B cell (primary cell): Measurements from ENCODE around the gene MSLN. TPM values are rescaled to one million over a fixed set of nuclear protein-coding genes. Genes with fewer than 3 reads are reported as not detected.

Source experiments
- ATAC-seq: fragments of 200-7000 bp; cut with Tn5 transposase; one replicate; pipeline ENCODE4 v1.10.0; 2021; ENCODE audit warnings: low read depth, mild to moderate bottlenecking, moderate number of reproducible peaks, moderate library complexity
- CTCF ChIA-PET: fragments of 350-600 bp; sonication (Branson Sonifier 250); formaldehyde crosslinking; loops from one replicate; lab custom pipeline; 2021; ENCODE audit warnings: antibody characterized with exemption, inconsistent platforms; lab: Charles Lee
- POLR2A ChIA-PET: fragments of 350-600 bp; sonication (Branson Sonifier 250); formaldehyde crosslinking; loops from one replicate; lab custom pipeline; 2021; ENCODE audit warnings: antibody characterized with exemption; lab: Charles Lee
- DNase-seq: peaks from one replicate; pipeline ENCODE4 v3.0.0; 2013
- H2AFZ ChIP-seq: 2 replicates; pipeline ENCODE4 v1.6.1; 2012; ENCODE audit warnings: mild to moderate bottlenecking, low read depth, low read length; ENCODE audit not compliant: insufficient read depth, poor library complexity, severe bottlenecking
- H3K27ac ChIP-seq, 2 donors: 1 replicate in 1 of 2; 2 replicates in 1 of 2; pipeline ENCODE4 v1.5.1; 2012 to 2013; ENCODE audit warnings: low read length in 2 of 2, mild to moderate bottlenecking in 2 of 2, moderate library complexity in 1 of 2
- H3K27me3 ChIP-seq, 4 experiments: fragments of 200-600 bp in 1 of 4; sonication (generic) in 1 of 4; replicated peaks in 1 of 4; 1 replicate in 2 of 4; 2 replicates in 2 of 4; pipeline versions ENCODE4 v1.6.1 to v1.7.0; 2013 to 2016; ENCODE audit warnings: low read length in 3 of 4, mild to moderate bottlenecking in 2 of 4, mixed read lengths in 1 of 4, moderate library complexity in 1 of 4; ENCODE audit not compliant: insufficient read depth in 4 of 4, control insufficient read depth in 3 of 4; ENCODE audit errors: control extremely low read depth in 1 of 4
- H3K36me3 ChIP-seq, 2 experiments: replicated peaks in 1 of 2; 1 replicate in 1 of 2; 2 replicates in 1 of 2; pipeline versions ENCODE4 v1.6.1 to v1.7.1; 2013; ENCODE audit warnings: low read length in 1 of 2; ENCODE audit not compliant: insufficient read depth in 2 of 2, control insufficient read depth in 1 of 2; ENCODE audit errors: control extremely low read depth in 1 of 2, extremely low read depth in 1 of 2
- H3K4me1 ChIP-seq, 2 donors: fragments of 200-600 bp in 1 of 2; sonication (generic) in 1 of 2; 1 replicate in 1 of 2; 2 replicates in 1 of 2; pipeline versions ENCODE4 v1.5.1 to v1.6.1; 2013 to 2017; ENCODE audit warnings: low read length in 2 of 2; ENCODE audit not compliant: control insufficient read depth in 2 of 2, insufficient read depth in 2 of 2
- H3K4me2 ChIP-seq: replicated peaks from 2 replicates; pipeline ENCODE3; 2012; ENCODE audit warnings: mild to moderate bottlenecking, low read depth, low read length; ENCODE audit not compliant: poor library complexity, severe bottlenecking
- H3K4me3 ChIP-seq, 5 experiments: fragments of 200-600 bp in 1 of 5; sonication (generic) in 1 of 5; 1 replicate in 3 of 5; 2 replicates in 2 of 5; pipeline versions ENCODE4 v1.5.1 to v1.7.0; 2011 to 2016; ENCODE audit warnings: low read length in 4 of 5, mild to moderate bottlenecking in 4 of 5, low read depth in 2 of 5, control low read depth in 1 of 5, moderate library complexity in 1 of 5; ENCODE audit not compliant: insufficient read depth in 1 of 5; ENCODE audit errors: control extremely low read depth in 1 of 5, extremely low read depth in 1 of 5
- H3K79me2 ChIP-seq: fragments of 200-600 bp; sonication (generic); one replicate; pipeline ENCODE4 v1.6.0; 2016; ENCODE audit warnings: low read length; ENCODE audit not compliant: control insufficient read depth, insufficient read depth
- H3K9ac ChIP-seq: fragments of 200-600 bp; sonication (generic); 2 replicates; pipeline ENCODE4 v1.6.1; 2017; ENCODE audit warnings: mild to moderate bottlenecking, low read length, moderate library complexity
- H3K9me3 ChIP-seq, 3 donors: one replicate each; pipeline versions ENCODE4 v1.6.1 to v1.7.1; 2013; ENCODE audit warnings: low read length in 2 of 3; ENCODE audit not compliant: control insufficient read depth in 2 of 3, insufficient read depth in 1 of 3; ENCODE audit errors: control extremely low read depth in 1 of 3
- H4K20me1 ChIP-seq: 2 replicates; pipeline ENCODE4 v1.6.0; 2012; ENCODE audit warnings: mild to moderate bottlenecking, low read length; ENCODE audit not compliant: insufficient read depth, control insufficient read depth, poor library complexity, severe bottlenecking
- H3K27ac Mint-ChIP-seq: one replicate; pipeline ENCODE4 v1.8.0; 2021; ENCODE audit warnings: mixed read lengths
- H3K27me3 Mint-ChIP-seq: one replicate; pipeline ENCODE4 v1.8.0; 2021; ENCODE audit warnings: mixed read lengths
- H3K4me1 Mint-ChIP-seq: one replicate; pipeline ENCODE4 v1.8.0; 2021; ENCODE audit warnings: mixed read lengths
- H3K4me3 Mint-ChIP-seq: one replicate; pipeline ENCODE4 v1.8.0; 2021; ENCODE audit warnings: mixed read lengths
- H3K9me3 Mint-ChIP-seq: one replicate; pipeline ENCODE4 v1.8.0; 2022; ENCODE audit warnings: mixed read lengths; ENCODE audit not compliant: insufficient read depth
- EZH2 ChIP-seq: IDR thresholded peaks from 2 replicates; pipeline ENCODE4 v1.6.1; 2012; ENCODE audit warnings: borderline replicate concordance, low read depth, mild to moderate bottlenecking, moderate library complexity, low read length; ENCODE audit not compliant: insufficient read depth, poor library complexity, severe bottlenecking
- WGBS: methylation state at CpG from one replicate; pipeline ENCODE4 v1.1.5; 2013; ENCODE audit warnings: missing lambda C conversion rate; ENCODE audit not compliant: insufficient coverage; 5-methylcytosine and 5-hydroxymethylcytosine counted together
- intact Hi-C: fragments of 100-400 bp; cut with micrococcal nuclease; formaldehyde crosslinking; loops from one replicate; pipeline ENCODE4 v1.10.0; 2022
- polyA plus RNA-seq: library from polyadenylated mRNA; depleted of rRNA; stranded (reverse); fragments of >200 nt; gene quantifications from 2 replicates; pipeline ENCODE4 v1.2.3, GENCODE V29; 2012
- total RNA-seq, 2 donors: library from RNA; stranded (reverse); fragments of 120-200 nt in 1 of 2; gene quantifications; 1 replicate in 1 of 2; 2 replicates in 1 of 2; pipeline versions ENCODE4 v1.2.3 to v1.2.4, GENCODE V29; 2013 to 2022
- TF ChIP-seq, protein P1 (sequence below): fragments of 200-600 bp; IDR thresholded peaks from one replicate; pipeline ENCODE4 v1.8.0; 2022; ENCODE audit warnings: antibody characterized with exemption, mild to moderate bottlenecking

Gene MSLN
- total and polyA plus RNA-seq, 2 donors (not counting 1 experiment from before 2014, with no cell fraction given) = not detected

DNA sequence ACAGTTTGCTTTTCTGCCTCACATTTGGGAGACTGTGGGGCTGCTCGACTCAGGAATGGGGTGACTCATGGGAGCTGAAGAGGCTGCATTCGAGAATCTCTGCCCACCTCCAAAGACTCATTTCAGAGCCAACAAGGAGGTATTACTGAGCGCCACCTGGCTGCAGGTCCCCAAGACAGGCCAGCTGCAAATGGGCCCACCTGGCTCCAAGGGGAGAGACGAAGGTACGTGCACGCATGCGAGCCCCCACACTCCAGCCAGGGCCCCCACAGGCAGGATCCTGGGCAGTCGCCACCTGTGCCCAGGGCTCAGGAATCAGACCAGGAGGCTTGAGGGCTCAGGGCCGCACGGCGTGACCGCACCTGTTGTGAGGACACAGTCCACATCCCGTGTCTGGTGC is 27.6 kb upstream of the MSLN start:
- Mint-ChIP-seq H3K4me1 (peaks cover 8% of the 10 kb centered on the region), H3K27ac (no peak overlapping the region), H3K27me3 (no peaks in the 10 kb centered on the region), H3K9me3 (no peaks in the 10 kb centered on the region), H3K4me3 (no peak overlapping the region)
- H3K79me2 ChIP-seq = no peaks in the 10 kb centered on the region
- TF ChIP-seq, protein P1, sequence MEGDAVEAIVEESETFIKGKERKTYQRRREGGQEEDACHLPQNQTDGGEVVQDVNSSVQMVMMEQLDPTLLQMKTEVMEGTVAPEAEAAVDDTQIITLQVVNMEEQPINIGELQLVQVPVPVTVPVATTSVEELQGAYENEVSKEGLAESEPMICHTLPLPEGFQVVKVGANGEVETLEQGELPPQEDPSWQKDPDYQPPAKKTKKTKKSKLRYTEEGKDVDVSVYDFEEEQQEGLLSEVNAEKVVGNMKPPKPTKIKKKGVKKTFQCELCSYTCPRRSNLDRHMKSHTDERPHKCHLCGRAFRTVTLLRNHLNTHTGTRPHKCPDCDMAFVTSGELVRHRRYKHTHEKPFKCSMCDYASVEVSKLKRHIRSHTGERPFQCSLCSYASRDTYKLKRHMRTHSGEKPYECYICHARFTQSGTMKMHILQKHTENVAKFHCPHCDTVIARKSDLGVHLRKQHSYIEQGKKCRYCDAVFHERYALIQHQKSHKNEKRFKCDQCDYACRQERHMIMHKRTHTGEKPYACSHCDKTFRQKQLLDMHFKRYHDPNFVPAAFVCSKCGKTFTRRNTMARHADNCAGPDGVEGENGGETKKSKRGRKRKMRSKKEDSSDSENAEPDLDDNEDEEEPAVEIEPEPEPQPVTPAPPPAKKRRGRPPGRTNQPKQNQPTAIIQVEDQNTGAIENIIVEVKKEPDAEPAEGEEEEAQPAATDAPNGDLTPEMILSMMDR = no peak
- no peak overlapping the region for H2AFZ ChIP-seq
- WGBS = 98% methylated on average over 12 of the region's 13 CpGs
- peaks cover 0 to 52% of the 10 kb centered on the region in 2 experiments for H3K36me3 ChIP-seq
- ATAC-seq (no peak), DNase-seq (no peak)
- H3K4me2 ChIP-seq = no peak overlapping the region
- ChIA-PET CTCF (interaction anchor here (2.6 kb wide), 1 partner anchor 20 kb away, joined by 21 read pairs; no protein-coding TSS in a partner anchor), POLR2A (interaction anchor here (0.6 kb wide), 1 partner anchor 9 kb away, joined by 3 read pairs; no protein-coding TSS in a partner anchor)
- intact Hi-C loops = no loop called here
- no peaks in the 10 kb centered on the region for H3K27me3 ChIP-seq
- no peak overlapping the region for H3K27ac ChIP-seq
- H3K9ac ChIP-seq = no peak overlapping the region
- no peak overlapping the region for H3K4me3 ChIP-seq
- peaks cover 10 to 14% of the 10 kb centered on the region in 2 donors for H3K4me1 ChIP-seq
- H3K9me3 ChIP-seq = no peaks in the 10 kb centered on the region
- H4K20me1 ChIP-seq = peaks cover 7% of the 10 kb centered on the region

DNA sequence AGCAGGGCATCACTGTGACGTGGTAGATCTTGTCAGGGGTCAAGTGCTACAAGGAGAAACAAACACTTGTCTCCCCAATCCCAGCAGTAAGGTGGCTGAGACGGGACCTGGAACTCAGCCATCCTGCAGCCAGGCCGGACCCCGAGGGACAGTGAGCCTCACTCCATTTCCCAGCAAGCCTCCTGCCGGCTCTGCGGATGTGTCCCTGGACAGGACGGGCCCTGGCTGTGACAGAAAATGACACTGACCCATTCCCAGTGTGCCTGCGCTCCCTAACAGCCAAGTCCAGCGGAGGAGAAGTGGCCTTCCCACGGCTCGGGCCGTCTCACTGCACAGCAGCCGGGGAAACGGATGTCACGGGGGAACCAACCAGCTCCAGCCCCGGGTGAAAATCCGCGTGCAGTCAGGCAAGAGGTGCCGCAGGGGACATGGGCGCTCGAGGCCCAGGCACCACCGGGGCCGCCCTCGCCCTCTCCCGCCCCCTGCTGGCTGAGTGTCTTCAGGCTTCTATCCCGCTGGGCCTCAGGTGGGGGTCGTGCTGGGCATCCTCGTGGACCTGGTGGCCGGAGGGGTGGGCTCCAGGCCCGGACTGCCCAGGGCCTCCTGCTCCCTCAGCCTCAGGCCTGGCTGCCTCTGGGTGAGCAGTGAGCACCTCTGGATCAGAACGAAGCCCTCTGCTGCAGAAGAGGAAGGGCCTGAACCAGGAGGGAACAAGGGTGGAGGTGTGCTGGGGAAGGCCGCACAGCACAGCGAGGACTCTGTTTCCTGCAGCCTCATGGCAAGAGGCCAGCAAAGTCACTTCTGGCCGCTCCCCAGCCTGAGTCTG is 26.9 kb upstream of the MSLN start:
- CTCF ChIA-PET = interaction anchor here (2.6 kb wide), 1 partner anchor 21 kb away, joined by 21 read pairs; no protein-coding TSS in a partner anchor
- 96% methylated on average over 34 of the region's 34 CpGs for WGBS
- H2AFZ ChIP-seq = no peak overlapping the region
- DNase-seq (peak; percentile 48), ATAC-seq (peak; percentile 29)
- Mint-ChIP-seq H3K9me3 (no peaks in the 10 kb centered on the region), H3K4me3 (no peak overlapping the region), H3K4me1 (peaks cover 9% of the 10 kb centered on the region), H3K27me3 (no peaks in the 10 kb centered on the region), H3K27ac (no peak overlapping the region)
- H3K4me1 ChIP-seq = peaks cover 10 to 17% of the 10 kb centered on the region in 2 donors
- H4K20me1 ChIP-seq = peaks cover 7% of the 10 kb centered on the region
- intact Hi-C loops = no loop called here
- H3K4me2 ChIP-seq = no peak overlapping the region
- no peaks in the 10 kb centered on the region for H3K27me3 ChIP-seq
- no peak overlapping the region for H3K4me3 ChIP-seq
- H3K79me2 ChIP-seq = no peaks in the 10 kb centered on the region
- peaks cover 0 to 52% of the 10 kb centered on the region in 2 experiments for H3K36me3 ChIP-seq
- H3K9me3 ChIP-seq = no peaks in the 10 kb centered on the region
- POLR2A ChIA-PET = no interaction called here
- no peak overlapping the region for H3K27ac ChIP-seq
- no peak for TF ChIP-seq EZH2
- TF ChIP-seq, protein P1 = peak; percentile 55
- H3K9ac ChIP-seq = no peak overlapping the region
